AG09309 (cell line): ENCODE results near the gene FAM124A.

ENCODE experiments used
- DNase-seq: peaks from one replicate; pipeline ENCODE4 v3.0.0-alpha.2; 2010; ENCODE audit warnings: low read depth
- H3K4me3 ChIP-seq: 2 replicates; pipeline ENCODE4 v1.5.1; 2011; ENCODE audit warnings: mild to moderate bottlenecking, low read depth, low read length, moderate library complexity; ENCODE audit not compliant: control insufficient read depth
- TF ChIP-seq, protein P1 (sequence below): IDR thresholded peaks from 2 replicates; pipeline ENCODE4 v1.5.1; 2011; ENCODE audit warnings: mild to moderate bottlenecking, low read depth, low read length, inconsistent platforms; ENCODE audit not compliant: insufficient read depth, control insufficient read depth; ENCODE audit errors: missing control alignments

Gene FAM124A

DNA sequence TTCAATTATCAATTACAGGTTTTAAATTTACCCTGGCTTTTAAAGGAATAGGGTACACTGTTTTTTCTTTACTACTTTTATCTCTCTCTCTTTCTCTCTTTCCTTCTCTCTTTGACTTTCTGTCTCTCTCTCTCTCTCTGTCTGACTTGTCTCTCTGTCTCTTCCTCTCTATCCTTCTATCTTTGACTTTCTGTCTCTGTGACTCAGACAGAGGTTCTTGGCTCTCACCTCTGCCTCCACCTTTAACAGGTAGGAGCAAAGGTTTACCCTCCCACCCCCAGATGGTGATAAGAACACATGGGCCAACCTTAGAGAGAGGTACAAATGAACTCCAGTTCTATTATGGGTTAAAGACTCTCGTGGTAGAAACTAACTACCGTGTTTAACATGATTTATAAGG lies 20.3 kb upstream of the FAM124A start:
- no peak for DNase-seq
- H3K4me3 ChIP-seq = no peak overlapping the region
- TF ChIP-seq, protein P1, sequence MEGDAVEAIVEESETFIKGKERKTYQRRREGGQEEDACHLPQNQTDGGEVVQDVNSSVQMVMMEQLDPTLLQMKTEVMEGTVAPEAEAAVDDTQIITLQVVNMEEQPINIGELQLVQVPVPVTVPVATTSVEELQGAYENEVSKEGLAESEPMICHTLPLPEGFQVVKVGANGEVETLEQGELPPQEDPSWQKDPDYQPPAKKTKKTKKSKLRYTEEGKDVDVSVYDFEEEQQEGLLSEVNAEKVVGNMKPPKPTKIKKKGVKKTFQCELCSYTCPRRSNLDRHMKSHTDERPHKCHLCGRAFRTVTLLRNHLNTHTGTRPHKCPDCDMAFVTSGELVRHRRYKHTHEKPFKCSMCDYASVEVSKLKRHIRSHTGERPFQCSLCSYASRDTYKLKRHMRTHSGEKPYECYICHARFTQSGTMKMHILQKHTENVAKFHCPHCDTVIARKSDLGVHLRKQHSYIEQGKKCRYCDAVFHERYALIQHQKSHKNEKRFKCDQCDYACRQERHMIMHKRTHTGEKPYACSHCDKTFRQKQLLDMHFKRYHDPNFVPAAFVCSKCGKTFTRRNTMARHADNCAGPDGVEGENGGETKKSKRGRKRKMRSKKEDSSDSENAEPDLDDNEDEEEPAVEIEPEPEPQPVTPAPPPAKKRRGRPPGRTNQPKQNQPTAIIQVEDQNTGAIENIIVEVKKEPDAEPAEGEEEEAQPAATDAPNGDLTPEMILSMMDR = no peak

DNA sequence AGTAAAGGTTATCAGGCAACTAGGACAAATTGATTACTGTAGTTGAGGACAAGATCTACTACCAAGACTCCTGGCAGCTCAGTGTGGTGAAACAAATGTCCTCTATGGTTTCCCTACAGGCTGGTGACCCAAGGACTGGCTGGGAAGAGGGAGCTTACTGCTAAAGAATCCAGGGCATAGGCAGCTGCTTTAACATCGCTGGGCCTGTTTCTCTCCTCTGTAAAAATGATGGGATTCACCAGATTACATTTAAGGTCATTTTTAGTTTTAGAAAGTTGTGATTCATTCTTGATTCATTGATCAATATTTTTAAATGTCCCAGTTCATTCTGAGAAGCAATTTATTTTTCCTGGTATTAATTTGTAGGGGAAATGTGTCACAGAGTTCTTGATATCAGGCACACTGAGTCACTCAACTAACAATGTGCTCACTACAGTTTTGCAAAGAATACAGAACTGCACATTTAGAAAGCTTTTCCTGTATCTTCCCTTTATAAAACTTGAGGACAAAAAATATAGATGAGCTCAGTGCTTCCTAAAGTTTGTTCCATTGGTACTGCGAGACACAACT lies 19.6 kb upstream of the FAM124A start:
- DNase-seq = no peak
- no peak overlapping the region for H3K4me3 ChIP-seq
- TF ChIP-seq, protein P1 = no peak

DNA sequence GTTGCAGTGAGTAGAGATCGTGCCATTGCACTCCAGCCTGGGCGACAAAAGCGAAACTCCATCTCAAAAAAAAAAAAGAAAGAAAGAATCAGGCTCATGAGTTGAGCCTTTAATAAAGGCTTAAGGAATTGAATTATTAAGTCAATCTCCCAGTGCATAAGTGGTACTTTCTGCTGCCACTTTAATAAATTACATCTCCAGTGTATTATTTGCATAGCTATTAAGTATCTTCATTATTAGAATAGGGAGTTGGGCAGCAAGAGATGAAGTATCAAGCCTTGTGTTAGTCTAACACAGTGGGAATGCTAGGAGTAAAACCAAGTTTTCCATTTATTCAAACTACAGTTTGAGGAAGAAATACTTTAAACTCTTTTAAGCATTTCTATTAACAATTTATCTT lies 15.6 kb upstream of the FAM124A start:
- no peak overlapping the region for H3K4me3 ChIP-seq
- TF ChIP-seq, protein P1 = no peak

DNA sequence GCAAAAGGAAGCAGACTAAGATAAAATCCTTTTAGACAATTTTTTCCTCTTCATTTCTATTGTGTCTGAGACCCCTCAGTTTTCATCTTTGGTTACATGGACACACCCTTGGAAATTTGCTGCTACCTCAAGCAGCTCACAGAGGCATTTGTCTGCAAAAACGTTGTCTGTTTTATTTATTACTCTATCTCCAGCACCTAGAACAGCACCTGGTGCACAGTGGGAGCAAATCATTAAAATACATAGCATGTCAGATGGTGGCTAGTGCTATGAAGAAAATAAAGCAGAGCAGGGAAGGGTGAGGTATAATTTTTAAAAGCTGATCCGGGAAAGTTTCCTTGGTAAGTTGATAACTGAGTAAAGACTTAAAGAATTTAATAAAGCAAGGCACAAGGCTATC lies 14.3 kb upstream of the FAM124A start:
- H3K4me3 ChIP-seq = no peak overlapping the region
- TF ChIP-seq, protein P1 = no peak
- DNase-seq = no peak

More for the DNA sequence above, 15.6 kb upstream of the FAM124A start:
- no peak for DNase-seq

DNA sequence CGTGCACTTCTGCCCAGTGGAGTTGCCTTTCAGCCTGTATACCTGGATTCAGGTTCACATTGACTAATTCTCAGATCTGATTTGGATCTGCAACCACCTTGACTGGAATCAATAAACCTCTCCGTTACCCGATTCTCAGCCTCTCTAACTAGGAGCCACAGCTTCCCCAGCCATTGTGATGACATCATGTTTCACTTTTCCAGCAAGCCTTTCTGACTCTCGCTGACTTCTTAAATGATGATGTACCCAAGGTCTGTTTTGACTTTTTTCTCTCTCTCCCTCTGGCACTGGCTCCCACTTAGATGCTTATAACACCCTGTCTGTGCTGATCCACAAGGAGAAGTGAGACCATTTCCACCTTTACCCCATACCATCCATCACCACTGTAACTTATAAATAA lies 13.5 kb upstream of the FAM124A start:
- DNase-seq = no peak

DNA sequence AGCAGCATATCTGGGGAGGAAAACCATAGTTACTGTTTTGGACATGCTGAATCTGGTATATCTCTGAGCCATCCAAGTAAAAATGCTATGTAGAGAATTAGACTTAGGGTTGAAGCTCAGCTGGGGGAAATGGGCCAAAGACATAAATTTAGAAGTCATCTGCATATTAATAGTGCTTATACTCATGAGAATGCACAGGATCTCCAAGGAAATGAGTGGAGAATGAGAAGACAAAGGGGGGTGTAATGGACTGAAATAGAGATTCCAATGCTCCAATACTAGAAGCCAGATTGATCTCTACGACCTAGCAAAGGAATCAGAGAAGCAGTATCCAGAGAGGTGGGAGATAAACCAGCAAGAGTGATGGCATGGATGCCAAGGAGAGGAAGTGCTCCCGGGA lies 10.3 kb upstream of the FAM124A start:
- TF ChIP-seq, protein P1 = no peak
- H3K4me3 ChIP-seq = no peak overlapping the region

More for the DNA sequence above, 13.5 kb upstream of the FAM124A start:
- TF ChIP-seq, protein P1 = no peak
- H3K4me3 ChIP-seq = no peak overlapping the region

DNA sequence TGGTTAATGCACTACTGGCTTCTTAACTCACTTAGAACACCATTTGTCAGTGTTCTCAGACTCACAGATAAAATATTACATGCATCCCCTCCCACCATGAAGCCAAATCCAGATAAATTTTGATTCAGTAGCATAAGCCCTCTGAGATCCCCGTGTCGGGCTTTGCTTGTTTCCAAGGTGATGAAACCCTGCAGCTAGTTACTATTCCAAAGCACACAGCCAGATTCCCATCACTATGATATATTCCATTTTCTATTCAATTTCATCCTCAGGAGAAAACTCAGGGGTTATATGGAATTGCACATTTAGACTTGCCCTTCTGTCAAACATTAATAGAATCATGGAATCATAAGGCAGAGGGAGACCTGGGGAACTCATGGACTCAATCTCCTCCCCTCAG lies 9.4 kb upstream of the FAM124A start:
- TF ChIP-seq, protein P1 = no peak
- H3K4me3 ChIP-seq = no peak overlapping the region
- DNase-seq = no peak

More for the DNA sequence above, 10.3 kb upstream of the FAM124A start:
- DNase-seq = no peak
